Transverse colon (tissue), 4 donors: Measurements from ENCODE around the gene CNPPD1.

Source experiments
- CTCF ChIP-seq, 5 experiments: fragments of 200-600 bp in 3 of 5; fragments of 450-650 bp in 2 of 5; sonication (generic) in 3 of 5; IDR thresholded peaks; 1 replicate in 2 of 5; 2 replicates in 3 of 5; pipeline ENCODE4 v1.5.1; 2016 to 2017; ENCODE audit warnings: antibody characterized with exemption in 5 of 5, inconsistent platforms in 3 of 5, mild to moderate bottlenecking in 2 of 5, moderate library complexity in 1 of 5
- POLR2AphosphoS5 ChIP-seq, 3 donors: sonication (generic); formaldehyde crosslinking; IDR thresholded peaks; one replicate each; pipeline ENCODE4 v1.6.1; 2016; ENCODE audit warnings: antibody characterized with exemption in 3 of 3

- TF ChIP-seq CTCF (IDR thresholded peaks at IDR 0.05) (no peak), POLR2AphosphoS5 (IDR thresholded peaks at IDR 0.05) (no peak)
Measured at GRCh38 chr2:219216535-219216915, 39.8 kb upstream of the CNPPD1 start.
